GM12878 (cell line): ENCODE data around the gene HIVEP3. TPM values are rescaled to one million over a fixed set of nuclear protein-coding genes. Genes with fewer than 3 reads are reported as not detected.
A peak's percentile ranks its signal among the peaks of the same experiment; 100 is the strongest.

Experiments used
- ATAC-seq: fragments of 200-7000 bp; cut with Tn5 transposase; 3 replicates; pipeline ENCODE4 v1.9.1; 2020; ENCODE audit warnings: mild to moderate bottlenecking, moderate library complexity
- BruUV-seq: library from RNA; stranded (reverse); fragments of 400-500 nt; replicated peaks from 2 replicates; lab custom pipeline; 2021; lab: Mats Ljungman, UMichigan
- CTCF ChIA-PET: fragments of 300-600 bp; sonication (Branson Sonifier 250); formaldehyde crosslinking; extraction: SDS; loops from one replicate; lab custom pipeline; 2021; ENCODE audit warnings: inconsistent platforms; lab: Yijun Ruan, JAX
- POLR2A ChIA-PET: fragments of 350-600 bp; formaldehyde crosslinking; extraction: SDS; loops from one replicate; lab custom pipeline; 2021; ENCODE audit warnings: inconsistent platforms; lab: Charles Lee
- RAD21 ChIA-PET: fragments of 300-600 bp; sonication (Branson Sonifier 250); formaldehyde crosslinking; loops from one replicate; lab custom pipeline; 2023; ENCODE audit warnings: antibody characterized with exemption; ENCODE audit not compliant: unreplicated experiment; lab: Charles Lee
- SMC1A ChIA-PET: fragments of 300-600 bp; sonication (Branson Sonifier 250); formaldehyde crosslinking; loops from one replicate; lab custom pipeline; 2023; ENCODE audit not compliant: unreplicated experiment, uncharacterized antibody; lab: Charles Lee
- DNase-seq: peaks from one replicate; pipeline ENCODE4 v3.0.0-alpha.2; 2011; ENCODE audit warnings: low read depth, low spot score
- FAIRE-seq: peaks from 3 replicates; lab custom pipeline; 2011; peaks lifted over from hg19 to GRCh38; lab: Jason Lieb, UNC
- H2AFZ ChIP-seq: 2 replicates; pipeline ENCODE4 v1.6.0; 2011; ENCODE audit warnings: low read depth, low read length, control low read depth; ENCODE audit not compliant: control insufficient read depth
- H3K27ac ChIP-seq: 2 replicates; pipeline ENCODE4 v1.5.1; 2011; ENCODE audit warnings: control low read depth; ENCODE audit not compliant: control insufficient read depth, insufficient read depth
- H3K27me3 ChIP-seq, 2 experiments: replicated peaks in 1 of 2; 2 replicates each; pipeline versions ENCODE4 v1.6.0 to v1.6.1; 2011; ENCODE audit warnings: low read length in 1 of 2; ENCODE audit not compliant: control insufficient read depth in 2 of 2, insufficient read depth in 2 of 2
- H3K36me3 ChIP-seq, 2 experiments: 2 replicates each; pipeline ENCODE4 v1.5.1; 2011; ENCODE audit warnings: low read length in 1 of 2; ENCODE audit not compliant: control insufficient read depth in 2 of 2, insufficient read depth in 2 of 2
- H3K4me1 ChIP-seq: 2 replicates; pipeline ENCODE4 v1.6.1; 2011; ENCODE audit warnings: mild to moderate bottlenecking, low read length, moderate library complexity, mixed read lengths; ENCODE audit not compliant: control insufficient read depth, insufficient read depth
- H3K4me2 ChIP-seq: 2 replicates; pipeline ENCODE4 v1.6.0; 2011; ENCODE audit warnings: control low read depth; ENCODE audit not compliant: control insufficient read depth, insufficient read depth
- H3K4me3 ChIP-seq: fragments of 200-600 bp; sonication (generic); 2 replicates; pipeline ENCODE4 v1.5.1; 2016
- H3K79me2 ChIP-seq: 2 replicates; pipeline ENCODE4 v1.6.0; 2011; ENCODE audit warnings: low read length; ENCODE audit not compliant: control insufficient read depth, insufficient read depth
- H3K9ac ChIP-seq: 2 replicates; pipeline ENCODE4 v1.8.0; 2011; ENCODE audit warnings: low read length, control low read depth, mixed read lengths; ENCODE audit not compliant: control insufficient read depth, insufficient read depth
- H3K9me3 ChIP-seq: replicated peaks from 3 replicates; pipeline ENCODE4 v1.5.1; 2011; ENCODE audit warnings: mild to moderate bottlenecking, low read length; ENCODE audit not compliant: control insufficient read depth, insufficient read depth
- H4K20me1 ChIP-seq: 2 replicates; pipeline ENCODE4 v1.6.0; 2011; ENCODE audit not compliant: control insufficient read depth, insufficient read depth
- DPF2 ChIP-seq: fragments of 450-650 bp; IDR thresholded peaks from 2 replicates; pipeline ENCODE4 v1.6.1; 2017; ENCODE audit warnings: mild to moderate bottlenecking
- IKZF2 ChIP-seq, 2 experiments: fragments of 450-650 bp; IDR thresholded peaks; 2 replicates each; pipeline ENCODE4 v1.6.1; 2017; ENCODE audit warnings: mild to moderate bottlenecking in 2 of 2, moderate library complexity in 2 of 2
- KLF5 ChIP-seq: fragments of 450-650 bp; IDR thresholded peaks from 2 replicates; pipeline ENCODE4 v1.6.1; 2014; ENCODE audit warnings: mild to moderate bottlenecking; ENCODE audit not compliant: partially characterized antibody
- MEF2A ChIP-seq: IDR thresholded peaks from 2 replicates; pipeline ENCODE4 v1.6.1; 2011; ENCODE audit warnings: low read depth, mild to moderate bottlenecking, low read length, moderate library complexity; ENCODE audit not compliant: insufficient read depth
- MXI1 ChIP-seq: fragments of 150-350 bp; IDR thresholded peaks from 2 replicates; pipeline ENCODE4 v1.6.1; 2011; ENCODE audit warnings: low read depth, mild to moderate bottlenecking, inconsistent platforms, low read length, improper control_type of control experiment
- NBN ChIP-seq: fragments of 450-650 bp; IDR thresholded peaks from 2 replicates; pipeline ENCODE4 v1.6.1; 2016
- NR2F1 ChIP-seq: fragments of 450-650 bp; conservative IDR thresholded peaks from 2 replicates; pipeline ENCODE4 v1.6.1; 2017; ENCODE audit warnings: mild to moderate bottlenecking
- POU2F2 ChIP-seq: IDR thresholded peaks from 3 replicates; pipeline ENCODE4 v1.6.1; 2011; ENCODE audit warnings: low read depth, mild to moderate bottlenecking, low read length, borderline replicate concordance
- SIX5 ChIP-seq: IDR thresholded peaks from 2 replicates; pipeline ENCODE4 v1.6.1; 2011; ENCODE audit warnings: mild to moderate bottlenecking, low read depth, low read length, moderate library complexity; ENCODE audit not compliant: severe bottlenecking
- STAT3 ChIP-seq: IDR thresholded peaks from 2 replicates; pipeline ENCODE4 v1.6.1; 2011; ENCODE audit warnings: low read depth, low read length, improper control_type of control experiment
- TCF12 ChIP-seq: IDR thresholded peaks from 2 replicates; pipeline ENCODE4 v1.6.1; 2011; ENCODE audit warnings: low read depth, mild to moderate bottlenecking, low read length
- ZNF384 ChIP-seq: IDR thresholded peaks from 2 replicates; pipeline ENCODE4 v1.6.1; 2012; ENCODE audit warnings: low read depth, mild to moderate bottlenecking, low read length, improper control_type of control experiment, borderline replicate concordance
- WGBS: methylation state at CpG from one replicate; pipeline ENCODE4 v1.1.6; 2016; ENCODE audit warnings: low lambda C conversion rate; ENCODE audit not compliant: insufficient replicate concordance, insufficient coverage; ENCODE audit errors: missing lambda C conversion rate; 5-methylcytosine and 5-hydroxymethylcytosine counted together
- in situ Hi-C: fragments of 300-500 bp; cut with MboI; formaldehyde crosslinking; loops from 9 replicates; pipeline ENCODE4 v1.14.3; 2018; ENCODE audit warnings: mixed read lengths
- intact Hi-C: fragments of 100-400 bp; cut with micrococcal nuclease; formaldehyde crosslinking; loops from one replicate; pipeline ENCODE4 v1.14.2; 2022; ENCODE audit not compliant: unreplicated experiment
- polyA plus RNA-seq, 11 experiments: library from polyadenylated mRNA; depleted of rRNA in 4 of 11; unstranded in 6 of 11; stranded (reverse) in 5 of 11; fragments of >200 nt; fragmentation: Nextera tagmentation in 4 of 11; fragmentation: Illumina TruSeq in 1 of 11; extraction: Ambion mirVana in 4 of 11; extraction: Trizol in 1 of 11; gene quantifications; 1 replicate in 1 of 11; 2 replicates in 10 of 11; pipeline versions ENCODE4 v1.2.1 to v1.2.3, GENCODE V29; 2011 to 2016; ENCODE audit warnings: inconsistent platforms in 2 of 11, missing spikeins in 2 of 11, low read depth in 1 of 11
- total RNA-seq, 4 experiments: library from RNA; depleted of rRNA in 3 of 4; stranded (reverse); fragments of >200 nt in 3 of 4; fragmentation: Illumina TruSeq in 1 of 4; extraction: Trizol in 1 of 4; gene quantifications; 2 replicates each; pipeline versions ENCODE4 v1.2.1 to v1.2.3, GENCODE V29; 2013 to 2021
- TF ChIP-seq, protein P1 (sequence below): IDR thresholded peaks from 2 replicates; pipeline ENCODE4 v1.6.1; 2012; ENCODE audit warnings: low read depth, low read length, improper control_type of control experiment
- TF ChIP-seq, protein P2 (sequence below): fragments of 450-650 bp; IDR thresholded peaks from 2 replicates; pipeline ENCODE4 v1.6.1; 2017; ENCODE audit warnings: low read depth, mild to moderate bottlenecking, moderate library complexity
- TF ChIP-seq, protein P3 (sequence below): fragments of 450-650 bp; formaldehyde crosslinking; IDR thresholded peaks from 2 replicates; pipeline ENCODE4 v1.5.0; 2022; ENCODE audit warnings: mild to moderate bottlenecking, missing genetic modification characterization
- TF ChIP-seq, protein P4 (sequence below), 3 experiments: IDR thresholded peaks in 2 of 3; conservative IDR thresholded peaks in 1 of 3; 2 replicates each; pipeline ENCODE4 v1.5.1; 2011; ENCODE audit warnings: low read depth in 3 of 3, low read length in 3 of 3, mild to moderate bottlenecking in 3 of 3, control low read depth in 2 of 3, moderate library complexity in 2 of 3, inconsistent platforms in 1 of 3, mixed read lengths in 1 of 3; ENCODE audit not compliant: control insufficient read depth in 2 of 3, insufficient read depth in 1 of 3; ENCODE audit errors: extremely low read depth in 1 of 3

The HIVEP3 gene
- total and polyA plus RNA-seq, 10 of the 15 experiments (the other 5 are each of a cell fraction or from before 2014, with no cell fraction given) = 1.8 to 13.6 (median 3.8) TPM

DNA sequence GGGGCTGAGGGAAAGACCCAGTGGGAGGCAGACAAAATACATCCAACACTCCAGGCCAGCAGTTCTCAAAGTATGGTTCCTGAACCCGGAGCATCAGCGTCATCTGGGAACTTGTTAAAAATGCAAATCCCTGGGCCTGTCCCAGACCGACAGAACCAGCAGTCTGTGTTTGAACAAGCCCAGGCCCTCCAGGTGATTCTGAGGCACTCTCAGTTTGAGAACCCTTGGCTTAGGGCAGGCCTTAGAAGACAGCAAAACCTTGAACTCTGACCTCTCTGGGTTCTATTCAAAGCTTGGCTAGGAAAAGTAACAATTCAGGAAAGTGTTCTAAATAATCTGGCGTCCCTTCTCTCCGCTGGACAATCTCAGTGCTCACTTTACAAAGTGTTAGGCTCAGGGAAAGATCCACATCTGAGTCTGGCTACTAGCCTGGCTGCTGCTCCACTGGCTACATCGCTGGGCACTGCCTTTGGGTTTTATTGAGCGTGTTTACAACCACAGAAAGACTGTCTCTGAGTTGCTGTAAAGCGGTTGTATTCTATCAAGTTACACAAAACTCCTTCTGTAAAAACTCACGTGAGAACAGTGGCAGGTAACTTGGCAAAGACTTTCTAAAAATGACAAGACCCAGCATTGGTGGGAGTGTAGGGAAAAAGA is 166.1 kb downstream of the HIVEP3 start:
- intact Hi-C loops (loop anchor here (1.0 to 10.0 kb wide), 6 partner anchors 25 to 282 kb away; no protein-coding TSS in a partner anchor), in situ Hi-C loops (no loop called here)
- POLR2A ChIA-PET = interaction anchor here (1.7 to 3.8 kb wide), 2 partner anchors 24 to 52 kb away, joined by 5 to 33 read pairs; no protein-coding TSS in a partner anchor
- Histone ChIP-seq H3K27ac (peak overlapping the region; percentile 83), H3K4me2 (peak overlapping the region; percentile 53), H3K9me3 (no peaks in the 10 kb centered on the region), H3K27me3 (no peaks in the 10 kb centered on the region), H3K4me3 (no peak overlapping the region), H3K9ac (peak overlapping the region; percentile 46), H3K4me1 (peaks cover 55% of the 10 kb centered on the region), H3K36me3 (no peaks in the 10 kb centered on the region), H3K79me2 (no peaks in the 10 kb centered on the region), H2AFZ (no peak overlapping the region), H4K20me1 (no peaks in the 10 kb centered on the region)
- RAD21 ChIA-PET = interaction anchor here (0.5 to 4.7 kb wide), 13 partner anchors 12 to 177 kb away, joined by 3 to 85 read pairs (median 6); no protein-coding TSS in a partner anchor
- peak; percentile 57 for ATAC-seq
- SMC1A ChIA-PET = interaction anchor here (0.7 to 6.8 kb wide), 7 partner anchors 13 to 176 kb away, joined by 3 to 69 read pairs (median 20); no protein-coding TSS in a partner anchor
- TSS peak; percentile 47 for BruUV-seq
- DNase-seq = no peak
- CTCF ChIA-PET = interaction anchor here (0.7 to 3.8 kb wide), 4 partner anchors 13 to 92 kb away, joined by 3 to 31 read pairs (median 16); no protein-coding TSS in a partner anchor
- no peak for FAIRE-seq
- WGBS = 55% methylated on average over 9 of the region's 9 CpGs
- TF ChIP-seq, protein P1, sequence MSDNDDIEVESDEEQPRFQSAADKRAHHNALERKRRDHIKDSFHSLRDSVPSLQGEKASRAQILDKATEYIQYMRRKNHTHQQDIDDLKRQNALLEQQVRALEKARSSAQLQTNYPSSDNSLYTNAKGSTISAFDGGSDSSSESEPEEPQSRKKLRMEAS = no peak
- TF ChIP-seq DPF2 = no peak
- no peak for TF ChIP-seq NR2F1
- TF ChIP-seq KLF5 = peak; percentile 5
- TF ChIP-seq MXI1 = no peak; the same call in 1 of the 2 replicates
- no peak for TF ChIP-seq MEF2A
- TF ChIP-seq, protein P2, sequence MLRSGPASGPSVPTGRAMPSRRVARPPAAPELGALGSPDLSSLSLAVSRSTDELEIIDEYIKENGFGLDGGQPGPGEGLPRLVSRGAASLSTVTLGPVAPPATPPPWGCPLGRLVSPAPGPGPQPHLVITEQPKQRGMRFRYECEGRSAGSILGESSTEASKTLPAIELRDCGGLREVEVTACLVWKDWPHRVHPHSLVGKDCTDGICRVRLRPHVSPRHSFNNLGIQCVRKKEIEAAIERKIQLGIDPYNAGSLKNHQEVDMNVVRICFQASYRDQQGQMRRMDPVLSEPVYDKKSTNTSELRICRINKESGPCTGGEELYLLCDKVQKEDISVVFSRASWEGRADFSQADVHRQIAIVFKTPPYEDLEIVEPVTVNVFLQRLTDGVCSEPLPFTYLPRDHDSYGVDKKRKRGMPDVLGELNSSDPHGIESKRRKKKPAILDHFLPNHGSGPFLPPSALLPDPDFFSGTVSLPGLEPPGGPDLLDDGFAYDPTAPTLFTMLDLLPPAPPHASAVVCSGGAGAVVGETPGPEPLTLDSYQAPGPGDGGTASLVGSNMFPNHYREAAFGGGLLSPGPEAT = 0 out of 2 replicates have a peak, but pooled peaks have one; percentile 2
- TF ChIP-seq STAT3 = no peak
- TF ChIP-seq TCF12 = no peak
- TF ChIP-seq IKZF2 (IDR thresholded peaks at IDR 0.05) = no peak
- TF ChIP-seq, protein P3, sequence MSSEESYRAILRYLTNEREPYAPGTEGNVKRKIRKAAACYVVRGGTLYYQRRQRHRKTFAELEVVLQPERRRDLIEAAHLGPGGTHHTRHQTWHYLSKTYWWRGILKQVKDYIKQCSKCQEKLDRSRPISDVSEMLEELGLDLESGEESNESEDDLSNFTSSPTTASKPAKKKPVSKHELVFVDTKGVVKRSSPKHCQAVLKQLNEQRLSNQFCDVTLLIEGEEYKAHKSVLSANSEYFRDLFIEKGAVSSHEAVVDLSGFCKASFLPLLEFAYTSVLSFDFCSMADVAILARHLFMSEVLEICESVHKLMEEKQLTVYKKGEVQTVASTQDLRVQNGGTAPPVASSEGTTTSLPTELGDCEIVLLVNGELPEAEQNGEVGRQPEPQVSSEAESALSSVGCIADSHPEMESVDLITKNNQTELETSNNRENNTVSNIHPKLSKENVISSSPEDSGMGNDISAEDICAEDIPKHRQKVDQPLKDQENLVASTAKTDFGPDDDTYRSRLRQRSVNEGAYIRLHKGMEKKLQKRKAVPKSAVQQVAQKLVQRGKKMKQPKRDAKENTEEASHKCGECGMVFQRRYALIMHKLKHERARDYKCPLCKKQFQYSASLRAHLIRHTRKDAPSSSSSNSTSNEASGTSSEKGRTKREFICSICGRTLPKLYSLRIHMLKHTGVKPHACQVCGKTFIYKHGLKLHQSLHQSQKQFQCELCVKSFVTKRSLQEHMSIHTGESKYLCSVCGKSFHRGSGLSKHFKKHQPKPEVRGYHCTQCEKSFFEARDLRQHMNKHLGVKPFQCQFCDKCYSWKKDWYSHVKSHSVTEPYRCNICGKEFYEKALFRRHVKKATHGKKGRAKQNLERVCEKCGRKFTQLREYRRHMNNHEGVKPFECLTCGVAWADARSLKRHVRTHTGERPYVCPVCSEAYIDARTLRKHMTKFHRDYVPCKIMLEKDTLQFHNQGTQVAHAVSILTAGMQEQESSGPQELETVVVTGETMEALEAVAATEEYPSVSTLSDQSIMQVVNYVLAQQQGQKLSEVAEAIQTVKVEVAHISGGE (CRISPR knock-in tag) = no peak
- TF ChIP-seq POU2F2 = peak; percentile 76; the same call in 2 of the 3 replicates
- TF ChIP-seq SIX5 = no peak
- TF ChIP-seq, protein P4, sequence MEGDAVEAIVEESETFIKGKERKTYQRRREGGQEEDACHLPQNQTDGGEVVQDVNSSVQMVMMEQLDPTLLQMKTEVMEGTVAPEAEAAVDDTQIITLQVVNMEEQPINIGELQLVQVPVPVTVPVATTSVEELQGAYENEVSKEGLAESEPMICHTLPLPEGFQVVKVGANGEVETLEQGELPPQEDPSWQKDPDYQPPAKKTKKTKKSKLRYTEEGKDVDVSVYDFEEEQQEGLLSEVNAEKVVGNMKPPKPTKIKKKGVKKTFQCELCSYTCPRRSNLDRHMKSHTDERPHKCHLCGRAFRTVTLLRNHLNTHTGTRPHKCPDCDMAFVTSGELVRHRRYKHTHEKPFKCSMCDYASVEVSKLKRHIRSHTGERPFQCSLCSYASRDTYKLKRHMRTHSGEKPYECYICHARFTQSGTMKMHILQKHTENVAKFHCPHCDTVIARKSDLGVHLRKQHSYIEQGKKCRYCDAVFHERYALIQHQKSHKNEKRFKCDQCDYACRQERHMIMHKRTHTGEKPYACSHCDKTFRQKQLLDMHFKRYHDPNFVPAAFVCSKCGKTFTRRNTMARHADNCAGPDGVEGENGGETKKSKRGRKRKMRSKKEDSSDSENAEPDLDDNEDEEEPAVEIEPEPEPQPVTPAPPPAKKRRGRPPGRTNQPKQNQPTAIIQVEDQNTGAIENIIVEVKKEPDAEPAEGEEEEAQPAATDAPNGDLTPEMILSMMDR (IDR thresholded peaks at IDR 0.05 in 2 of 3, conservative IDR thresholded peaks at IDR 0.05 in 1 of 3; ENCODE audit: control insufficient read depth in 2 of 3, extremely low read depth in 1 of 3, insufficient read depth in 1 of 3, low read depth in 3 of 3, low read length in 3 of 3) = no peak
- TF ChIP-seq ZNF384 = no peak
- TF ChIP-seq NBN = 0 out of 2 replicates have a peak, but pooled peaks have one; percentile 8
